Activated CD8-positive, alpha-beta memory T cell treated with anti-CD3 and anti-CD28 coated beads for 24 hours (primary cell): ENCODE results near the gene KIAA1614.

ENCODE experiments used
- DNase-seq: peaks from one replicate; pipeline ENCODE4 v3.0.0-alpha.2; 2020

KIAA1614 gene, protein sequence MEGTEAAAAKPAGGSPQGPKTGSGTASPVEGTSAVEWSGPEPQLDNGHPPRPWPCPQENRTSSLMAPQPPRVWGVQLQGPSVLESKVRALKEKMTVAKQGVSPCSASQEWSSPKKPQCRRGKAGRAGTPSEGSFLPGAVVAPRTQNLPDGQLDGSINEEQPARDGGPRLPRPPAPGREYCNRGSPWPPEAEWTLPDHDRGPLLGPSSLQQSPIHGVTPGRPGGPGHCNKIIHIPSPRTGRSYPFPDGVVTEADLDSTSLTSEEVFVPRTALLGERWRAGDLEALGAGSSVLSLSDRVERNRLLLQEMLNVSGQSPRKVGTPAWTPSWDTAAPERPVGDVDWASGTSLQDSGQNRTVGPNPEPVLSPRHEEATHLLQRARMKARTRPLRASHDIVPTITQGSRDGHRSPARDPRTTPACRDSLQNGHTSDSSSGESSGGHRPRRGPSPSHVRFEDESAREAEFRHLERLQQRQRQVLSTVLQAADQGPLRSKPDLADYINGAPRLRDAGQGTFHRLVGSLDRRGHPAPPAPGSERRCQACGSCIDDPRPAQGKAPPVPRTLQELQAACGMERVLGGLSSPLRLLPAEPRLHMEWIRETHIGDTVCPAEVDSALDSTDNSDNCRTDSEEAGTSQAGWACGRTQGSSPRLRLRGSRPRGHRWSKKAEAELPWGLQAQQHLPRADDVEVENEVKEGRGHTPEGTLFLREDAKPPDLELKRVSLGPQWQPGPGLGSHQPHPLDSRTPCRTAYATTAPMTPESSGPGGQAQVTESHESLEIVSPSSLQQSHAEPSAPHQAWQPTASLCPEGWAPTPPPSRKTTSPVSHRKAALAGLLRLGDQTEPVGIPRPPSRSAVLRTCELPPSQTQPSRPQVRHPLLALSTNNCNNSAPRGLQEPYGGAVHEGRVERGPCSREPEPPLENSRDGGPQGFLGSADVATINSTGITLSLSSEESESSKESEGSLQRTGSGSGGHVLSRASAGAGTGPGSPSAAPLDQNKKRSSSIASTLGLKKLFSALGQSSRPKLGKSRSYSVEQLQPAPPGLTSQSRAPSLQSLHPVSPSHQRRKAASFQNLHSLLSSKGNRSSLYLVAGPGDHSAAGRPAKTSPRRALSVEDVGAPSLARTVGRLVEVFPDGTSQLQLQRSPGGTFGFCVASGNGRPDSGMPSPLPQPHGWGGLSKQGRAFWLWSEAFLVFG

DNA sequence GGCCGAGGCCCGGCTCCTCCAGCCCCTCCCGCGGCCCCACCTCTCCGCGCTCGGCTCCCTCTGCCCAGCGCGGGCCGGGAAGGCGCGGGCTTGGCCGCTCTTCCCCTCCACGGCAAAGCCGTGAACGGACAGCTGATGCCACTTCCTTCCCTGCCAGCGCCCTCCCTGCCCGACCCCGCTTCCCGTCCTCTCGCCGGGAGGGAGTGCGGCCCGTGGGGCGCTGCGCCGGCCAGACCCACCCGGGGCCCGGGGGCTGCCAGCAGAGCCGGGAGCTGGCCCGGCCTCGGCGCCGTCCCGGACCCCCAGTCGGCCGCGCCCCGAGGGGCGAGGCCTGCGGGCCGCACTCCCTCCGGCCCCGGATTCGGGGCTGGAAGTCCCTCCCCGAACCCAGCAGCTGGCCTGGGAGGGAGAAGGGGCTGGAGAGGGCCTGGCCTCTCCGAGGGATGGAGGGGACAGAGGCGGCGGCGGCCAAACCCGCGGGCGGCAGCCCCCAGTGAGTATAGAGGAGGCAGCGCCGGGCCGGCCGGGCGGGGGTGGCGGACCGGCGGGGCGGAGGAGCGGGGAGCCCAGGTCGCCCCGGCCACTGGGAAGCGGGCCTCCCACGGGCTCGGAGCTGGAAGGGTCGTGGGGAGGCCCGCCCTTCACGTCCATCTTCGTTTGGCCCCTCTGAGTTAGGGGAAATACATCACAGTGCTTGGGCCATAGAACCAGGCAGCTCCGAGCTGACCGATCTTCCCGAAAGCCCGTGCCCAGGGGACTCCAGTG lies at the start of gene KIAA1614:
TSS of gene KIAA1614 (plus strand) at position 97 of the 765 bp plus-strand sequence. CDS start at position 444, 347 bp downstream.
- DNase-seq: no peak

DNA sequence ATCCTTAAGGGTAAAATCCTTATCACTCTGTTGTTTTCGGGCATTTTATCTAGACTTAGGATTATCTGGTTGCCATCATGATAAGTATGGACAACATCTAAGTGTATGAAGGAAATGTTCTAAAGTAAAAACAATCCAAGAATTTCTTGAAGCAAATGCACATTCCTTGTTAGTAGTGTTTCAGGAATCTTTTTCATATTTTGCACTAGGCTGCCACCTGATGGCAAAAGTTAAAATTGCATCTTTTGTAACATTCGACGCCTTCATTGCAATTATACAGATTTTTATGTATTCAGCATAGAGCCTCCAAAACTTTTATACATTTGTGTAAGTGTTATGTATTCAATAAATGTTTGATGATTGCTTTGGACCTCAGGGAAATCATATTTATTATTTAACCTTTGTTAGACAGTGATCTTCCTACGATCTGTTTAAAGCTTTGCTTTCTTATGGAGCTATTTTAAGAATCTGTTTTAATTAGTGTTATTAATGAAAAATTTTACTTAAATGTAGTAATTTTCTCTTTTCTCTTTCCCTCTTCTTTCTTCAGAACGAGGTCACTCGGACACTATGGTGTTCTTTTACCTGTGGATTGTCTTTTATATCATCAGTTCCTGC lies 49.4 kb upstream of the KIAA1614 start:
- no peak for DNase-seq

DNA sequence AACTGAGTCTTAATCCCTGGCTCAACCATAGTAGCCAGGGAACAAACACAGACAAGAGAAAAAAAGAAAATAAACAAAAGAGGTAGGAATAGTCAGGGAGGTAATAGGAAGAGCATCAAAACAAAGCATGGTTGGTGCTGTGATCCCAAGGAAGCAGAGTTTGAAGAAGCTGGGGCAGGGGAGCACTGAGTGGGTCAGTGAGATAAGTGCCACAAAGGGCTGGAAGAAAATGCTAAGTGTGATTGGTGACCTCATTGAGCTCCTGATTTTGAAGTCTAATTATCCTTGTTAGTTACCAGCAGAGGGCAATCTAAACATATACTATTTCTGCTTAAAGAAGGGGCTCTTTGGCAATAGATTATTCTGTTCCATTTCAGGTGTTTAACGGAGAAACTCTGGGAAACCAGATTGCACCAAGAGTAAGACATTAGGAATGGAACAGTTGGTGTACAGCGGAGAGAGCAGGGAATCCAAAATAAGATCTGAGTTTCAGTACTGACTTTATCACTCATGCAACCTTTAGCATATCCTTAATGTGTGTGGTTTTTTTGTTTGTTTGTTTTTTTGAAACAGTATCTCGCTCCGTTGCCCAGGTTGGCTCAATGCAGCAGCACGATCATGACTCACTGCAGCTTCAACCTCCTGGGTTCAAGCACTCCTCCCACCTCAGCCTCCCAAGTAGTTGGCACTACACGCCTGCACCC lies 30.7 kb upstream of the KIAA1614 start:
- no peak for DNase-seq

DNA sequence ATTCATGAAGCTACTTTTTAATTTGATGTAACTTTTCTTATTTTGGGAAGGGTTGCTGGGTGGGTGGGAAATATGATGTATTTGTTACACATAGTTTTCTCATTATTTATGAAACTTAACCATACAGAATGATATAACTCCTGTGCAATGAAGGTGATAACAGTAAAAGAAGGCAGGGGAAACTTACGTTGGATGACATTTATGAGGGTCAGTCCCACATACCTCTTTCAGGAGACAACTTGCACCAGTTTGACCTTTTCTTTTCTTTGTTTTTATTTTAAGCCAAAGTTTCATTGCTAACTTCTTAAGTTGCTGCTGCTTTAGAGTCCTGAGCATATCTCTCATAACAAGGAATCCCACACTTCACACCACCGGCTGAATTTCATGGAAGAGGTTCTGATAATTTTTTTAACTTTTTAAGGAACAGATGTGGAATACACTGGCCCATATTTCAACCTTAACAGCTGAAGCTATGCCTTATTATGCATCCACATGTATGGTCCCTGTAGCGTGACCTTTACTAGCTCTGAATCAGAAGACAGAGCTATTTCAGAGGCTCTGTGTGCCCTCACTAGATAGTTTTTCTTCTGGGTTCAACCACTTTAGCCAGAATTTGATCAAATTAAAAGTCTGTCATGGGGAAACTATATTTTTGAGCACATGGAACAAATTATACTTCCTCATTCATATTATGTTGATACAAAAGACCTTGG lies 28.0 kb upstream of the KIAA1614 start:
- DNase-seq: no peak

DNA sequence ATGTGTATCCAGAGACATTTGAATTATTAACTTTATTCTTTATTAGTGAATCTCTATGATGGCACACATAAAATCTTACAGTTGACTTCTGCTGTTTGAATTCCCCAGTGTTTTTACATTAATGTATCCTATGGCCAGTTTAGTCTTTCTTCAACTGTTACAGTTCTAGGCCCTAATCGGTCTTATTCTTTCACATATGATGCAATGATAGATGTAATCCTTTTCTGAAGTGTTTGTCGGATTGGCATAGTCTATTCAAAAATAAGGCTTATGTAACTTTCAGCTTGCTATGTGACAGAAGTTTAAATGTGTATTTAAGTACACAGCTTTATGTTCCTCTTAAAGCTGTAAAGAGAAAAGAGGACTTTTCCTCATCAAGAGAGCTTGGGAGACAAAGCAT lies 26.4 kb upstream of the KIAA1614 start:
- no peak for DNase-seq

DNA sequence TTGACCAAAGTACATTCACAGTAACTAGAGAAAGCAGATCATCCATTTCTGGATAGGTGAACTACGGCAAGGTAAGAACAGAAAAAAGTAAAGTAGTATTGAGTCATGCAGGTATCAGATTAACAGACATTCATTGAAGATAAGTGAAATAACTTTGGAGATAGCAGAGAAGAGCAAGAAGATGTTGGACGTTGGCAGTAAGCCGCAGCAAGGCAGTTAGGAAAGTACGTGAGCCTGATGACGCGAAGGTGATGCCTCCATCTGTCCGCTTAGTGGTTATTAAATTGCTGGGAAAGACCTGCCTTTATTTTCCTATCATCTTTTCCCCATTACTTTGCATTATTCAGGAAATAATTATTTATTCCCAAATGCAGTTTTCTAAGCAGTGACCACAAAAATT lies 24.9 kb upstream of the KIAA1614 start:
- no peak for DNase-seq

DNA sequence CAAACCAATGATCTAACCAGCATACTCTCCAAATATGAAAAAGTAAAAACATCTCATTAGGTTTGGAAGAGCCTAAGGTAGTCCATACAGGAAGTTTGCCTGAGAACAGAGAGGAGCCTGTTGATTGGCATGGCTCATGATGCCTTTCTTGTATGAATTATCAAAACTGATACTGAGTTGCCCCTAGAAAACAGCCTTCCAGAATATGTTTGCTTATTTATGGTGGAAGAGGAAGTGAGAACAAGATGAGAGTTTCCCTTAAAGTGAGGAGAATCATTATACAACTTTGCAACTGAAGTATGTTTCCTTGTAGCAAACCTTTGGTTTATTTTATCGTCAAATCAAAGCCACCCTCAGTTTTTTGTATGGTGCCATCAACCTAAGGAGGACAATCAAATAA lies 23.8 kb upstream of the KIAA1614 start:
- DNase-seq: no peak

DNA sequence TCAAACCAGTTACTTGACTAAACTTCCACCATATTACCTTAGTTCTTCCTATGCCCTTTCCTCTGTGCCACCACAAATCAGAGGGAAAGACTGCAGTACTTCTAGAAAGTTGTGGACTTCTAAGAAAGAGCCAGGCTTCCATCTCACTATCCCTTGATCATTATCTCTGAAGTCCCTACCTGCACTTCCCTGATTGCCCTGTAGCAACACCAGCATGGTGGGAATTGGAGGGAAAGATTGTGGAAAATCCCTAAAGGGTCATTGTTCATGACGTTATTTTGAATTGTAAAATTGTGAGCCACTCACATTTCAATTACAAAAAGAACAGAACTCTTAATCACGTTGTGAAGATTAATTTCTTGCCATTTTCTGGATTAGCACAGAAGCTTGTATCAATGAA lies 23.4 kb upstream of the KIAA1614 start:
- no peak for DNase-seq

DNA sequence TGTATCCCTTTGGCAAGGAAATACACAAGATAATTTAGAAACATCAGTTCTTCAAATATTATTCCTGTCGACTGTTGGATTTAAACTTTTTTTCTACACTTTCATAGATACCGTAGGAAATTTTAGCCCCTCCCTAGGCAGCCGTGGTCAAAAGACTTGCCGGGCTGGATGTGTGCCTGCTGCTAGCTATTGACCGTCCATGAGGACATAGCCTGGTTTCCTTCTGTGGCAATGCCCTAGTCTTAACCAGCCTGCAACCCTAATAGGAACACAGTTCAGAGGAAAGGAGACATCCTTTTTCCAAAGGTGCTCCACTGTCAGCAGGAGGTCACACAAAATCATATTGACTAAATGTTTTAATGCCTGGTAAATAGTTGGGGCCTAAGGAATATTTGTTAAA lies 20.4 kb upstream of the KIAA1614 start:
- no peak for DNase-seq

DNA sequence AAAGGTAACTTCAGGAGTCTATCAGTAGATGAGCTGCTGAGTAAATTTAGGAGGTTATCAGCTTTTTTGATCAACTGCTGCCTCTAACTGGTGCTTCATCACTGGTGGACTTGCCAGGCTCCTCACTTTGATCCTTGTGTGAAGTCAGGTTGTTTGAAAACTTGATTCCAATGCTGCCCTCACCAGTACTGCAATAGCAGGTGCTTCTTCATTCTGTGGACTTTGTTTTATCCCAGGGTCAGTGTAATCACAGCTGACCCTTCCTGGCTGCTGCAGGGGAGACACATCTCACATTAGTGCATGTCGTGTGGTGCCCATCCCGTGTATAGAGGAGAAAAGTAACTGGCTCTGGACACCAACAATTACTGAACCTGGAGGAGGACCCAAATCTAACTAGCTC lies 20.0 kb upstream of the KIAA1614 start:
- no peak for DNase-seq

DNA sequence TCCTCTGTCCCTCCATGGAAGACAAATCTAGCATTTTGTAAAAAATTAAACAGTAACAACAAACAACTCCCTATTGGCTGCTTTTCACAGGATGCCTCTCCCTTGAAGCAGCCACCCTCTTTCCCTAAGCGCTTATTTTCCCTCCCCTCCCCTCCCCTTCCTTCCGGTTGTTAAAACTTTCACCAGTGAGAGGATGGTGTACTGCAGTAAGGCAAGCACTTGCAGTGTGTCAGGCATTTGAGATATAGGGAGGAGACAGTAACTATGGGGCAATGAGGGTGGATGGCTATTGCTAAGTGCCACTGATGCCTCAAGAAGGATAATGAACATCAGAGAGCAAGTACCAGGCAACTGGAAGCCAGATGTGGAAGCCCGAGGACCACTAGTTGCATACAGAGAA lies 19.1 kb upstream of the KIAA1614 start:
- DNase-seq: no peak

DNA sequence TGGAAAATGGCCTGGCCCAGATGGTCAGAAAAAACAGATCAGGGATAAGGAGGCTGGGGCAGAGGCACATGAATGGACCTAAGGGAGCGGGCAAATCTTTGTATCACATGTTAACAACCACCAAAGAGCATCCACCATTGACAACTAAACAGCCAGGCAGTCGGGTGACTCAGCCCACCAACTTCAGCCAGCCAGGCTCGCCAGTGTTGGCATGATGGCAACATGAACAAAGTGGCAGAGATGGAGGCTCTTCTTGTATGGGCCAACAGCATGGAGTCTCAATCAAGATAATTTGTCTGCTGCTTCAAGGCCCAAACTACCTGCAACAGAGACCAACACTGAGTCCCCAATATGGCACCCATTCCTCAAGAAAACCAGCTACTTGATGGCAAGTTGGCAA lies 16.5 kb upstream of the KIAA1614 start:
- no peak for DNase-seq

DNA sequence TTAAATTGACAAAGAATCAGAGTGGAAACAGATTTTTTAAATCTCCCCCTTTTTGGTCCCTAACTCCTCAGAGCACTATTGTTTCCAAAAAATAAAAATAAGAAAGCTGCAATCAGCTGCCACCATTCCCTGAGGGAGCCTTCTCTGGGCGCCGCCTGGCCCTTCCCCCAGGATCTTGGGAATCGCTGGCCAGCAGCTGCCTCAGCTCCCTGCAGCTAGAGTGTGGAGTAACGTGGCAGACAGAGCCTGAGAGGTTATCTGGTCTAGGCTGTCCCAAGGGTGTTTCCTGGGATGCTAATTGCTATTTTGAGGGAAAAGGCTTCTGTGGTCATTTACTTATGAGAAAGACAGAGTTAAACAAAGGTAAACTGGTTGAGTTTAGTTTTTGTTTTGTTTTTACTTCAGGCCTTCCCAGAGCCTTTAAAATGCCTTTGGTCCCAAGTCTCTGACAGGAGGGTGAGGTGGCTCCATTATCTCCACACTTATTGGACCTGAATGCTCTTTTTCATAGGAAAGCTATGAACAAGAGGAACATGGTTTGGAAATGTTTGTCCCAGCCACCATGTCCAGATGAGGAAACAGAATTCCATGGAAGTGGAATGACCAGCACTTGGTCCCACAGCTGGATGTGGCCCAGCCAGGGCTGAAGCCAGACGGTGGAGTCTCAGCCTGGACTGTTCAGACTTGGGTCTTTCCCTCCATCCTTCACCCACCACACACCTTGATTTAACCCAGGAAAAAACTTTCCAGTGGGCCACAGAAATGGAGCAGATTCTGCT lies 14.1 kb upstream of the KIAA1614 start:
- no peak for DNase-seq

DNA sequence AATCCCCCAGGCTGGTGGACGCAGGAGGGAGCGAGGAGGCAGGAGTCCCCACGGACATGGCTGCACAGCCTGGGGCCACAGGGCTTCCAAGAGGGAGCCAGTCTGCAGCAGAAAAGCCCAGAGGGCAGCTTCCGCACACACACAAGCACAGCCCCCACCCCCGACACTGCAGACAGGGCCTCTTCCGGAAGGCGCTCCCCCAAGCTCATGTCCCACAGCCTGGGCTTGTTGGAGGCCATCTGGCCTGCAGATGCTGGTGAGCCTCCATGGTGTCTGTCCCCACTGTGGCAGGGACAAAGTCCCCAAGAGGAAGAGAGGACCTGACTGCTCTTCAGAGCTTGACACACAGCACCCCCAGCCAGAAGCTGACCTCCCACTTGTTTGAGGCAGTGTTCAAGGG lies 13.4 kb upstream of the KIAA1614 start:
- no peak for DNase-seq

DNA sequence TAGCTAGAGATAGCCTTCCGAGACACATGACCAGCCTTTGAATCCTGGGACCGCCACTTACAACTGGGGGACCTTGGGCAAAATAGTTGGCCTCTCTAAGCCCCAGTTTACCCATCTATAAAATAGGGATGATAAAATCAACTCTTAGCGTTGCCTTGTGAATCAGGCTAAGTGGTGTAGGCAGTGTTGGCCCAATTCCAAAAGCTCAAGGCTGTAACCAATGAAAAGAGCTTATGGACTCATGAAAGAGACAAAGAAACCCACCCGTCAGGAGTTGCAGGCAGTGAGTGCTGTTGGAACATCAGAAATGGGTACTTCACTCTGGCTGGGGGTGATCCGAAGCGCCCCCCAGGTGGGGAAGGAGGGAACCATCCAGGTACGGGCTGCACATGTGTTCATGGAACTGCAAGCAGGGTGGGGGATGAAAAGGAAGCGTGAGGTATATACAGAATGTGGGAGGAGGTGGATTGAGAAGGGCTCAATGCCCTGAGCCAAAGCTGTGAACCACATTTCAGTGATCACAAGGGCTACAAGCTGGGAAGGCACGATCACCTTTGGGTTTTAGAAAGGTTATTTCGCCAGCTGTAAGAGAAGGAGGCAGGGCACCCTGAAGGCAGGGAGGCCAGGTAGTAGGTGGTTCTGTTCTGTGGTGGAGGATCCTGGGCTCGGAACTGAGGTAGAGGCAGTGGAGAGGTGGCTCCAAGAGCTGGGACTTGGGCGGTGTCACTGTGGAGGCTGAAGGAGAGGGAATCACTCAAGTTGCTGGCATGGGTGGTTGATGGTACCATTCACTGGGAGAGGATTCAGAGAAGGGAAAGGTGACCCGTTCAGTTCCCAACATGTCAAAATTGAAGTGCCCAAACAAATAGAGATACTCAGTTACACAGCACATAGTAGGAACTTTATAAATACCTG lies 11.4 kb upstream of the KIAA1614 start:
- DNase-seq: no peak

DNA sequence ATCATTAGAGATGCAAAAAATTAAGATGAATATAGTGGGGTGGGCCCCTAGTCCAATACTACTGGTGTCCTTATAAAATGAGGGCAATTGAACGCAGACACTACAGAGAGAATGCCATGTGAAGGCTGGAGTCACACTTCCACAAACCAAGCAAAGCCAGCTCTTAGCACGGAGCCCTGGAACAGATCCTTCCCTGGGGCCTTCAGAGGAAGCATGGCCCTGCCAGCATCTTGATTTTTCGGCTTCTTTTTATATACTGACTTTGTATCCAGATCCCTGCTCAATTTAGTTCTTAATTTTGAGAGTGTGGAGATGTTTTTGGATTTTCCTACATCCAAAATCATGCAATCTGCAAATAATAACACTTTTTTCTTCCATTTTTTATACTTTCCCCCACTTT lies 10.2 kb upstream of the KIAA1614 start:
- no peak for DNase-seq

DNA sequence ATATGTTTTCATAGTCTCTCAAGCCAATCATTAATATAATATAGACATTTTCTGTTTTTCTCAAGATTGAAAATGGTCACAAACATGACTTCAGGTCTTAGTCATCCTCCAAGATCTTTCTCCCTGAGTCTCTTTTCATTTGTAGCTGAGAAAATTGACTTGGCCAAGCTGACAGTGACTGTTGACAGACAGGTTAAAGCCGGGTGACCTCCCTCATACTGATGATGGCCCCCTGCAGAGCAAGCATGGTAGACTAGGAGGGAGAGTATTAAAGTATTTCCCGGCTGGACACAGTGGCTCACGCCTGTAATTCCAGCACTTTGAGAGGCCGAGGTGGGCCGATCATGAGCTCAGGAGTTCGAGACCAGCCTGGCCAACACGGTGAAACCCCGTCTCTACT lies 6.8 kb upstream of the KIAA1614 start:
- DNase-seq: no peak

DNA sequence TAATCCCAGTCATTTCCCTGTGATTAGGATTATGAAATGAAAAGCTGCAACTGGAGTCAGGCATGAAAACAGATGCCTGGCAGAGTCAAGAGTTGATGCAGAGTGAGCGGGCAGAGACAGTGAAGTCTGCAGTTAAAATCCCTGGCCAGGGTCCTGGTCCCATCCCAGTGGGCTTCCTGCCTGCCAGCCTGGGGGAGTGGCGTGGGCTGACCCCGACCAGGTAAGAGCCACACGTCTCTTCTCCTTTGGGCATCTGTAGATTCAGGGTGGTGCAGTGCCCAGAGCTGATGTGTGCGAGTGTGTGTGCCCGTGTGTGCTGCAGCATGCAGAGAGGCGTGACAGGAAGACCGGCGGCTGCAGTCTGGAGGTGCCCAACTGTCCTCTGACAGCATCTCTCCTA lies 6.2 kb upstream of the KIAA1614 start:
- DNase-seq: no peak
